K562 (cell line): ENCODE measurements around the gene RPL21. TPM values are rescaled to one million over a fixed set of nuclear protein-coding genes. Genes with fewer than 3 reads are reported as not detected.

Experiments
- BMI1 ChIP-seq: fragments of 150-350 bp; IDR thresholded peaks from 2 replicates; pipeline ENCODE4 v1.6.1; 2014; ENCODE audit warnings: low read length
- CHD7 ChIP-seq: fragments of 200-600 bp; sonication (generic); IDR thresholded peaks from one replicate; pipeline ENCODE4 v1.6.1; 2012; ENCODE audit warnings: mild to moderate bottlenecking, low read depth, low read length, inconsistent platforms
- LEF1 ChIP-seq: fragments of 450-650 bp; IDR thresholded peaks from 2 replicates; pipeline ENCODE4 v1.6.1; 2016; ENCODE audit warnings: mild to moderate bottlenecking
- RFX1 ChIP-seq: fragments of 450-650 bp; IDR thresholded peaks from 2 replicates; pipeline ENCODE4 v1.6.1; 2016; ENCODE audit warnings: mild to moderate bottlenecking, moderate library complexity
- SIX5 ChIP-seq, 2 experiments: IDR thresholded peaks; 2 replicates each; pipeline ENCODE4 v1.6.1; 2011; ENCODE audit warnings: low read length in 2 of 2, borderline replicate concordance in 1 of 2, low read depth in 1 of 2, mild to moderate bottlenecking in 1 of 2, moderate library complexity in 1 of 2; ENCODE audit not compliant: insufficient read depth in 1 of 2
- TRIM25 ChIP-seq: fragments of 450-650 bp; IDR thresholded peaks from 2 replicates; pipeline ENCODE4 v1.7.0; 2016; ENCODE audit warnings: borderline replicate concordance
- polyA plus RNA-seq, 8 experiments: library from polyadenylated mRNA; depleted of rRNA in 4 of 8; stranded (reverse) in 5 of 8; unstranded in 3 of 8; fragments of >200 nt; fragmentation: Nextera tagmentation in 2 of 8; fragmentation: Illumina TruSeq in 1 of 8; extraction: Ambion mirVana in 2 of 8; extraction: Trizol in 1 of 8; gene quantifications; 2 replicates each; pipeline versions ENCODE4 v1.2.1 to v1.2.3, GENCODE V29; 2011 to 2014; ENCODE audit warnings: inconsistent platforms in 1 of 8, missing spikeins in 1 of 8
- total RNA-seq, 7 experiments: library from RNA; depleted of rRNA in 6 of 7; stranded (reverse); fragments of >200 nt in 6 of 7; fragmentation: Illumina TruSeq in 2 of 7; extraction: Trizol in 2 of 7; gene quantifications; 2 replicates each; pipeline versions ENCODE4 v1.2.1 to v1.2.3, GENCODE V29; 2011 to 2021; ENCODE audit warnings: low replicate concordance in 1 of 7

Gene RPL21
- total and polyA plus RNA-seq, 9 of the 15 experiments (the other 6 are each of a cell fraction or from before 2014, with no cell fraction given): 622 to 4,203 (median 1,676) TPM

- TF ChIP-seq CHD7: no peak
- TF ChIP-seq TRIM25: no peak
- TF ChIP-seq LEF1: no peak
- no peak for TF ChIP-seq SIX5 (IDR thresholded peaks at IDR 0.05; ENCODE audit: borderline replicate concordance in 1 of 2, insufficient read depth in 1 of 2, low read depth in 1 of 2, low read length in 2 of 2)
- no peak for TF ChIP-seq RFX1
- no peak for TF ChIP-seq BMI1
Measured at GRCh38 chr13:27257233-27257568, 5.8 kb downstream of the RPL21 start (continued).
